Measurements from ENCODE around the gene KCMF1.

Gene KCMF1

DNA sequence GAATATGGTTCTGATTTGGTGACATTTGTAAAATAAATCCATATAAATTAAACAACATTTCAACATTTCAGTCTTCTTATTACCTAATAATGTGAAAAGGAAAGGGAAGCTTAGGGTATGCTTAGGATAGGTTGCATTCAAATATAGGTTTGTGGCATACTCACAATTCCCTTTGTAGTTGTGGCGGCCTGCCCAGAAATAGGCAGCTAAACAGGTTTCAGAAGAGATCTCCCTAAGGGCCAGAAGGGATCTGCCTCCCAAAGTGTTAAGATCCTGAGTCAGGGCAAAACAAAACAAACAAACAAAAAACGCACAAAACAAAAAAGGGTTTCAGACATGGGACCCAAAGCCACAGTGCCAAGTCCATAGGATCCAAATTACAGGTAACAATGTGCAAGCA is 120.9 kb downstream of the KCMF1 start:
- H3K27ac Mint-ChIP-seq: no peak overlapping the region
- peaks cover 9% of the 10 kb centered on the region for H3K4me1 Mint-ChIP-seq
- H3K36me3 Mint-ChIP-seq (ENCODE audit: low read depth): no peaks in the 10 kb centered on the region
- H3K27me3 Mint-ChIP-seq (ENCODE audit: low read depth): peaks cover 5% of the 10 kb centered on the region
- TF ChIP-seq CTCF (IDR thresholded peaks at IDR 0.05; ENCODE audit: unreplicated experiment in 3 of 3): no peak
- H3K9me3 Mint-ChIP-seq: peaks cover 8% of the 10 kb centered on the region
- H3K4me3 Mint-ChIP-seq: no peak overlapping the region

DNA sequence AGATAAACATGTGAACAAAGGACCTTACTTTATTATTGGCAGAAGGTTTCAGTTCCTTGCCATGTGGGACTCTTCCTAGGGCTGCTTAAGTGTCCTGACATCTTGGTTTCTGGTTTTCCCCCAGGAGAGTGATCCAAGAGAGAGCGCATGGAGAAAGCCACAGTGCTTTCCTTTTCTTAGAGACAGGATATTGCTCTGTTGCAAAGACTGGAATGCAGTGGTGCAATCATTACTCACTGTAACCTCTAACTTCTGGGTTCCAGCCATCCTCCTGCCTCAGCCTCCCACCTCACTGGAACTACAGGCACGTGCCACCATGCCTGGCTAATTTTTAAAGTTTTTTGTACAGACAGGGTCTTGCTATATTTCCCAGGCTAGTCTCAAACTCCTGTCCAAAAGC is 124.1 kb downstream of the KCMF1 start:
- TF ChIP-seq CTCF (IDR thresholded peaks at IDR 0.05; ENCODE audit: unreplicated experiment in 3 of 3): no peak
- Mint-ChIP-seq H3K36me3 (ENCODE audit: low read depth) (no peaks in the 10 kb centered on the region), H3K4me1 (no peaks in the 10 kb centered on the region), H3K9me3 (peaks cover 10% of the 10 kb centered on the region), H3K27ac (no peak overlapping the region), H3K27me3 (ENCODE audit: low read depth) (peaks cover under 1% of the 10 kb centered on the region), H3K4me3 (no peak overlapping the region)

DNA sequence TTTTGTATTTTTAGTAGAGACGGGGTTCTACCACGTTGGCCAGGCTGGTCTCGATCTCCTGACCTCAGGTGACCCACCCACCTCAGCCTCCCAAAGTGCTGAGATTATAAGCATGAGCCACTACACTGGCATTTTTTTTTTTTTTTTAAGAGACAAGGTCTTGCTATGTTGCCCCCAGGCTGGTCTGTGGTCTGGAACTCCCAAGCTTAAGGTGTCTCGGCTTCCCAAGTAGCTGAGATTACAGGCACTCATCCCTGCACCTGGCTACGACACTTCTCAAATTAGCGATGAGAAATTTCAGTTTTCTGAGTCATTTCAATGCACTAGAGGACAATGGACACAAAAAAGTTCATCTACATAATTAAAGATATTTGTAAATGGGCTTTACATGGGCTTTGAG is 125.7 kb downstream of the KCMF1 start:
- no peaks in the 10 kb centered on the region for H3K36me3 Mint-ChIP-seq (ENCODE audit: low read depth)
- TF ChIP-seq CTCF (IDR thresholded peaks at IDR 0.05; ENCODE audit: unreplicated experiment in 3 of 3): no peak

DNA sequence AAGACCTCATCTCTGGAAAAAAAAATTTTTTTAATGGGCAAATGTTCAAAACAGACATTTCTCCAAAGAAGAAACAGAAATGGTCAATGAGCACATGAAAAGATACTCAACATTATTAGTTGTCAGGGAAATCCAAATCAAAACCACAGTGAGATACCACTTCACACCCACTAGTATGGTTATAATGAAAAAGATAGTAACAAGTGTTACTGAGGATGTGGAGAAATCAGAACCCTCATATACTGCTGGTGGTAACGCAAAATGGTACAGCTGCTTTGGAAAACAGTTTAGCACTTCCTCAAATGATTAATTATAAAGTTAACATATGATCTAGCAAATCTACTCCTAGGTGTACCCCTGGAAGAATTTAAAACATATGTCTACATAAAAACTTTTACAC is 133.3 kb downstream of the KCMF1 start:
- H3K27ac Mint-ChIP-seq: no peak overlapping the region
- H3K4me3 Mint-ChIP-seq: no peak overlapping the region
- no peak for TF ChIP-seq CTCF (IDR thresholded peaks at IDR 0.05; ENCODE audit: unreplicated experiment in 3 of 3)
- H3K9me3 Mint-ChIP-seq: peaks cover 3% of the 10 kb centered on the region
- H3K36me3 Mint-ChIP-seq (ENCODE audit: low read depth): no peaks in the 10 kb centered on the region
- no peaks in the 10 kb centered on the region for H3K4me1 Mint-ChIP-seq
- peaks cover 3% of the 10 kb centered on the region for H3K27me3 Mint-ChIP-seq (ENCODE audit: low read depth)

More for the DNA sequence above, 125.7 kb downstream of the KCMF1 start:
- H3K27ac Mint-ChIP-seq: no peak overlapping the region
- H3K4me3 Mint-ChIP-seq: no peak overlapping the region
- H3K9me3 Mint-ChIP-seq: peaks cover 10% of the 10 kb centered on the region
- H3K4me1 Mint-ChIP-seq: no peaks in the 10 kb centered on the region
- peaks cover 3% of the 10 kb centered on the region for H3K27me3 Mint-ChIP-seq (ENCODE audit: low read depth)

- Mint-ChIP-seq H3K4me3 (no peak overlapping the region), H3K4me1 (no peaks in the 10 kb centered on the region), H3K27ac (no peak overlapping the region), H3K9me3 (peaks cover 5% of the 10 kb centered on the region), H3K36me3 (ENCODE audit: low read depth) (no peaks in the 10 kb centered on the region), H3K27me3 (ENCODE audit: low read depth) (no peaks in the 10 kb centered on the region)
- no peak for TF ChIP-seq CTCF (IDR thresholded peaks at IDR 0.05; ENCODE audit: unreplicated experiment in 3 of 3)
Measured at GRCh38 chr2:85106489-85107180, 135.7 kb downstream of the KCMF1 start.
